Posterior cingulate gyrus (tissue), 11 donors: ENCODE data around the gene TCP10L.
"Not testable (repeated sequence)": the region's sequence is repeated elsewhere in the genome, so short reads cannot be mapped to it uniquely, and the experiment has no call there.

Experiments used
- DNase-seq, 10 donors: peaks; one replicate each; pipeline versions ENCODE4 v3.0.0 to v3.0.0-alpha.2; 2020 to 2021; ENCODE audit warnings: mixed read lengths in 3 of 10
- intact Hi-C: fragments of 100-400 bp; cut with DNase I; formaldehyde crosslinking; loops from one replicate; pipeline ENCODE4 v1.15.1; 2023

Gene TCP10L

GRCh38 chr21:32530809-32531208 is 54.5 kb downstream of the TCP10L start:
- DNase-seq, intact Hi-C loops: not testable (repeated sequence)

DNA sequence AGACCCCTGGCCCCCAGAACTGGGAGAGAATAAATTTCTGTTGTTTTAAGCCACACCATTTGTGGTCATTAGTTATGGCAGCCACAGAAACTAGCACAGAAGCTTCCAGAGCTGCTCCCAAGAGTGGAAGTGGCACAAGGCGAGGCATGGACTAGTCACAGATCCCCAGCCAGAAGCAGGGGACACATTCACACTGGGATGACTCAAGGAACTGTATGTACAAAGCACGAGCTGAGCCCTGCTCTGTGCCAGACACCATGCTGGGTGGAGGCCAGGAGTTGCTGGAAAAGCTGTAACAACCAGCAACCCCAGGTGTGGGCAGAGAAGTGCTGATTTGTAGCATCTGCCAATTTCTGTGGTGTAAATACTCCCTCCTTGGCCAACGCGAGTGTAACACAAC is 55.6 kb downstream of the TCP10L start:
- DNase-seq = peak in 1 of 10 donors; percentile 39
- intact Hi-C loops = no loop called here

- DNase-seq = peak in 1 of 10 donors; percentile 70
- intact Hi-C loops = no loop called here
Measured at GRCh38 chr21:32525282-32525681, 60.0 kb downstream of the TCP10L start.

DNA sequence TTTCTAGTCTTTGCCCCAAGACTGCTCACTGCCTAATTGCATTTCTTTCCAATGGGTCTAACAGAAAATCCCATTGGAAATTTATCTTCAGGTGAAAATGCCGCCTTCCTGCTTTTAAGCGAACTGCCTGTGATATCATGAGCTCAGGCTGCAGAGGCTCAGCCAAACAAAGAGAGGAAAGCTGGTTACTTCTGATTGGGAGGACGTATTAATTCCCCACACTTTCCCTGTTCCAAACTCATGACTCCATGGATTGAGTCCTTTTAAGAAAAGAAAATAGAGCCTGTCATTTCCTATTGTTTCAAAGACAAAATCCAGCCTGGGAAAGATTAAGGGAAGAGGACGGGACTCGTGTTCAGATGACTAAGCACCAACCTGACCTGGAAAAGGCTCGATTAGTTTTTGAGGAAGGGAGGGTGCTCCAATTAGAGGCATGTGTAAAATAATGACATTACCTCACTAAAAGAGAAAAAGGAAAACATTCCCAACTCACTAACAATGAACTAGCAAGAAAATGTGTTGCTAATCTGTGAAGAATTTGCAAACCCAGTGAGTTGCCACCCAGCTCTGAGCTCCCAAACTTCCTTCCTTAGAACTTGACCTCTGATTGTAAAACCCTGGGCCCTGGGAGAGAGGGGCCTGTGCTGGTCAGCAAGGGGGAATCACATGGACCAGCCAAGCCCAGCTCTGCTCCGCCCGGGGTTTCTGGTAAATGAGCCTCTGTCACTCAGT is 61.2 kb downstream of the TCP10L start:
- intact Hi-C loops = no loop called here
- DNase-seq = peak in 1 of 10 donors; percentile 50
